ENCODE measurements around the gene MAPKBP1.

GRCh38 chr15:41773332-41773728, 954 bp upstream of the MAPKBP1 start:
- no peak for TF ChIP-seq CTCF (IDR thresholded peaks at IDR 0.05)
- no peak for TF ChIP-seq POLR2AphosphoS5 (IDR thresholded peaks at IDR 0.05)
- TF ChIP-seq POLR2A (IDR thresholded peaks at IDR 0.05): no peak
